Right atrium auricular region (tissue), 2 donors: Measurements from ENCODE around the gene GDF9. TPM values are rescaled to one million over a fixed set of nuclear protein-coding genes. Genes with fewer than 3 reads are reported as not detected.

Experiments used
- total RNA-seq, 2 donors: library from RNA; depleted of rRNA; stranded (reverse); fragments of >200 nt; gene quantifications; one replicate each; pipeline ENCODE4 v1.1.0, GENCODE V29; 2016

GDF9 gene
- total RNA-seq, 2 donors from 2014 or later, result 0.20 to 0.22 TPM

Other genes starting within 250 kb of the GDF9 start
- gene IL13, start 208.3 kb downstream of the GDF9 start, total RNA-seq, result not detected
- gene IL4, start 192.5 kb downstream of the GDF9 start, total RNA-seq, result not detected
- gene KIF3A, start 128.9 kb downstream of the GDF9 start, total RNA-seq, result 1 to 10 TPM; 5.6 to 7.2 TPM
- not detected for gene CCNI2, start 119.0 kb downstream of the GDF9 start, total RNA-seq
- gene SEPTIN8, start 89.2 kb downstream of the GDF9 start, total RNA-seq, result 10 to 100 TPM; 21.1 to 24.8 TPM
- not detected for gene SOWAHA, start 53.2 kb downstream of the GDF9 start, total RNA-seq
- gene SHROOM1, start 35.8 kb downstream of the GDF9 start, total RNA-seq, result 1 to 10 TPM; 3.2 to 4.2 TPM
- 100 to 1,000 TPM; 276 to 335 TPM for gene UQCRQ, start 173 bp upstream of the GDF9 start, total RNA-seq
- gene LEAP2, start 7.2 kb upstream of the GDF9 start, total RNA-seq, result 1 to 10 TPM in 1 of 2 donors, not detected in 1; 1.1 TPM
- 10 to 100 TPM; 36.8 to 47.3 TPM for gene AFF4, start 97.2 kb upstream of the GDF9 start, total RNA-seq
- gene ZCCHC10, start 160.1 kb upstream of the GDF9 start, total RNA-seq, result 10 to 100 TPM; 18.4 to 18.8 TPM
- 10 to 100 TPM; 50.4 to 56.3 TPM for gene HSPA4, start 185.5 kb upstream of the GDF9 start, total RNA-seq